Chondrocyte (in vitro differentiated cells): ENCODE results near the gene SPTSSB. TPM values are rescaled to one million over a fixed set of nuclear protein-coding genes. Genes with fewer than 3 reads are reported as not detected.

ENCODE experiments used
- DNase-seq: peaks from one replicate; pipeline ENCODE4 v3.0.0; 2021; ENCODE audit warnings: mixed read lengths, low spot score
- H3K27ac Mint-ChIP-seq: one replicate; pipeline ENCODE4 v1.8.0; 2021; ENCODE audit warnings: mild to moderate bottlenecking, moderate library complexity, mixed read lengths; ENCODE audit not compliant: unreplicated experiment
- H3K27me3 Mint-ChIP-seq: 2 replicates; pipeline ENCODE4 v1.8.0; 2021; ENCODE audit warnings: low read depth, mixed read lengths
- H3K36me3 Mint-ChIP-seq: 2 replicates; pipeline ENCODE4 v1.8.0; 2021; ENCODE audit warnings: low read depth, mixed read lengths
- H3K4me1 Mint-ChIP-seq: 2 replicates; pipeline ENCODE4 v1.8.0; 2021; ENCODE audit warnings: low read depth, mild to moderate bottlenecking, mixed read lengths
- H3K4me3 Mint-ChIP-seq: one replicate; pipeline ENCODE4 v1.8.0; 2021; ENCODE audit warnings: mild to moderate bottlenecking, moderate library complexity, mixed read lengths; ENCODE audit not compliant: unreplicated experiment
- H3K9me3 Mint-ChIP-seq: 2 replicates; pipeline ENCODE4 v1.8.0; 2021; ENCODE audit warnings: low read depth, mixed read lengths
- total RNA-seq: library from RNA; stranded (reverse); gene quantifications from 3 replicates; pipeline ENCODE4 v1.2.1, GENCODE V29; 2021
- TF ChIP-seq, protein P1 (sequence below): fragments of 200-600 bp; sonication (generic); IDR thresholded peaks from 2 replicates; pipeline ENCODE4 v1.5.0; 2021; ENCODE audit warnings: antibody characterized with exemption, mild to moderate bottlenecking, moderate library complexity

Gene SPTSSB
- total RNA-seq, 1 donor from 2014 or later, result not detected

DNA sequence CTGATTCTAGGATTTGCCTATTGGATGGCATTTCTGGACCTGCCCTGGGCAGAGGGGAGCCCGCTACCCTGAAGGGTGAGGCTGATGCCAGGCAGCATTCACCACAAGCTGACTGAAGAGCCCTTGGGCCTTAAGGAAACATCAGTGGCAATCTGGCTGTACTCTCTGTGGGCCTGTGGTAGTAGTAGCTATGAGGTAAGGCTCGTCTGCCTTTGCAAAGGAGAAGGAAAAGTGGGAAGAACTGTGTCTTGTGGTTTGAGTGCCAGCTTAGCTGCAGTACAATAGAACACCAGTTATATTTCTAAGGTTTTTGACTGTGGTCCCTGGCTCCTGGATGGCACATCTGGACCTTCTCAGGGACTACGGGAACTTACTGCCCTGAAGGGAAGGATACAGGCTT lies 51.5 kb downstream of the SPTSSB start:
- Mint-ChIP-seq H3K27ac (no peak overlapping the region), H3K36me3 (no peaks in the 10 kb centered on the region), H3K4me3 (no peak overlapping the region)

DNA sequence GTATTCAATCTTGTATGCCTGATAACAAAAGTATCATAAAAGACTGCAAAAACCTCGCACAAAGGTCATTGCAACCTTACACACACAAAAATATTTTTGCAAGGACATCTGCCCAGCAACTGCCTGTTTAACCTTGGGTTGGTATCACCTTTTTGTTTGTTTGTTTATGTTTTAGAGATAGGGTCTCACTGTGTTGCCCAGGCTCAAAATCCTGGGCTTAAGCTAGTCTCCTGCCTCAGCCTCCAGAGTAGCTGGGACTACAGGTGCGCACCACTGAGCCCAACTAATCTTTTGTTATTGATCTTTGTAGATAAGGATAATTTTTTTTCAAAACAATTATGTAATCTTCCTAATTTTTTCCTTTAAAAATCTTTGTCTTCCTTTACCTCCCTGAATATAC lies 54.2 kb downstream of the SPTSSB start:
- peaks cover 20% of the 10 kb centered on the region for H3K9me3 Mint-ChIP-seq
- H3K36me3 Mint-ChIP-seq, result peaks cover 3% of the 10 kb centered on the region
- peaks cover 15% of the 10 kb centered on the region for H3K27me3 Mint-ChIP-seq
- H3K4me3 Mint-ChIP-seq, result no peak overlapping the region
- no peak for DNase-seq
- no peaks in the 10 kb centered on the region for H3K4me1 Mint-ChIP-seq
- TF ChIP-seq, protein P1, sequence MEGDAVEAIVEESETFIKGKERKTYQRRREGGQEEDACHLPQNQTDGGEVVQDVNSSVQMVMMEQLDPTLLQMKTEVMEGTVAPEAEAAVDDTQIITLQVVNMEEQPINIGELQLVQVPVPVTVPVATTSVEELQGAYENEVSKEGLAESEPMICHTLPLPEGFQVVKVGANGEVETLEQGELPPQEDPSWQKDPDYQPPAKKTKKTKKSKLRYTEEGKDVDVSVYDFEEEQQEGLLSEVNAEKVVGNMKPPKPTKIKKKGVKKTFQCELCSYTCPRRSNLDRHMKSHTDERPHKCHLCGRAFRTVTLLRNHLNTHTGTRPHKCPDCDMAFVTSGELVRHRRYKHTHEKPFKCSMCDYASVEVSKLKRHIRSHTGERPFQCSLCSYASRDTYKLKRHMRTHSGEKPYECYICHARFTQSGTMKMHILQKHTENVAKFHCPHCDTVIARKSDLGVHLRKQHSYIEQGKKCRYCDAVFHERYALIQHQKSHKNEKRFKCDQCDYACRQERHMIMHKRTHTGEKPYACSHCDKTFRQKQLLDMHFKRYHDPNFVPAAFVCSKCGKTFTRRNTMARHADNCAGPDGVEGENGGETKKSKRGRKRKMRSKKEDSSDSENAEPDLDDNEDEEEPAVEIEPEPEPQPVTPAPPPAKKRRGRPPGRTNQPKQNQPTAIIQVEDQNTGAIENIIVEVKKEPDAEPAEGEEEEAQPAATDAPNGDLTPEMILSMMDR, result no peak
- no peak overlapping the region for H3K27ac Mint-ChIP-seq

More for the DNA sequence above, 51.5 kb downstream of the SPTSSB start:
- no peak for DNase-seq
- Mint-ChIP-seq H3K9me3 (peaks cover 17% of the 10 kb centered on the region), H3K27me3 (peaks cover 22% of the 10 kb centered on the region), H3K4me1 (no peaks in the 10 kb centered on the region)
- TF ChIP-seq, protein P1, result no peak

DNA sequence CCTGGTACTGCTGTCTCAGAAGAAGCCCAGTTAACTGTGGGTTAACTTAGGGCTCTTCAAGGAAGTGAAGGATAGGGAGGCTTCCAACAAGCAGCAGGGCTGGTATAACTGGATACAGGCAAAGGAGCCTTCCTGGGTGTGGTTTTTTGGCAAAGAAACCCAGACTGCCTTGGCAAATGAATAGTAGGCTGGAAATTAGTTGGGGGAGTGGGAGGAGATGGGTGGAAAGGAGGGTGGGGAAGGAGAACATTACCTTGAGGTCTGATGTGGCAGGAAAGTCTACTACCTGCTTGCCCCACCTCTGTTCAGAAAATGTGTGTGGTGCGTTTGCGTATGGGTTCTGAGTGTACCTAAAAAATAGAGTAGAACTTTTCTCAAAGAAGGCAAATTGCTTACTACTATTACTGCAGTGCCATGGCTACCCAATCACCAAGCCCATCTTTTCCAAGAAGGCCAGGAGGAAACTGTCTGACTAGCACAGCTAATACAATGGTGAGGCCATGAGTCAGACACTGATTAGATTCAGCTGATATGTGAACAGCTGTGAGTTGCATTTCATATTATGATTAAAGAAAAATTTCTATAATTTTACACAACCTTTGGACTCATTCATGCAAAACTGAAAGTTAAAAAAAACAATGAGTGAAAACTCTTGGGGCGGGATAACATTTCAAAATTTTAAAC lies 55.2 kb downstream of the SPTSSB start:
- H3K9me3 Mint-ChIP-seq, result peaks cover 14% of the 10 kb centered on the region
- no peak for DNase-seq
- no peak overlapping the region for H3K27ac Mint-ChIP-seq
- TF ChIP-seq, protein P1, result no peak
- no peaks in the 10 kb centered on the region for H3K4me1 Mint-ChIP-seq
- H3K4me3 Mint-ChIP-seq, result no peak overlapping the region
- peaks cover 6% of the 10 kb centered on the region for H3K36me3 Mint-ChIP-seq
- H3K27me3 Mint-ChIP-seq, result peaks cover 8% of the 10 kb centered on the region

DNA sequence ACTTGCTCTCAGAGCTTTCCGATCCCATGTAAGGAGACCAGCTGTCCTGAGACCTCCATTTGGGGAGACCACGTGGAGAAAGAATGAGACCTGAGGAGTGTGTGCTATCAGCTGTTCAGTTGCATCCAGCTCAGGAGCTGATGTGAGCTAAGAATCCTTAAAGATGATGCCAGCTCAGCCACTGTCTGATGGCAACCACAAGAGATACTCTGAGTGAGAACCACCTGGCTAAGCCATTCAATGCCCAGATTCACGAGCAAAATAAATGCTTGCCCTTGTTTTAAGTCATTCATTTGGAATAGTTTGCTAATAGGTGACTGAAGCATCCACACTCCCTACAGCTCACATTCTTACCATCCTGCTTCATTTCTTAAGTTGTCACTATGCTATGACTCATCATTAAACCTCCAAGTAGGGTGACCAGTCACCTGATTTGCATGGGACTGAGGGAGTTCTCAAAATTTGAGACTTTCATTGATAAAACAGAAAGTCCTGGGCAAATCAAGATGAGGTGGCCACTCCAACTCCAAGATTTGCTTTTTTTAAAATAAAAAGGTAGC lies 56.4 kb downstream of the SPTSSB start:
- Mint-ChIP-seq H3K36me3 (peaks cover 7% of the 10 kb centered on the region), H3K9me3 (peaks cover 8% of the 10 kb centered on the region), H3K4me1 (no peaks in the 10 kb centered on the region), H3K27me3 (peaks cover 2% of the 10 kb centered on the region), H3K4me3 (no peak overlapping the region), H3K27ac (no peak overlapping the region)
- TF ChIP-seq, protein P1, result no peak
- no peak for DNase-seq

DNA sequence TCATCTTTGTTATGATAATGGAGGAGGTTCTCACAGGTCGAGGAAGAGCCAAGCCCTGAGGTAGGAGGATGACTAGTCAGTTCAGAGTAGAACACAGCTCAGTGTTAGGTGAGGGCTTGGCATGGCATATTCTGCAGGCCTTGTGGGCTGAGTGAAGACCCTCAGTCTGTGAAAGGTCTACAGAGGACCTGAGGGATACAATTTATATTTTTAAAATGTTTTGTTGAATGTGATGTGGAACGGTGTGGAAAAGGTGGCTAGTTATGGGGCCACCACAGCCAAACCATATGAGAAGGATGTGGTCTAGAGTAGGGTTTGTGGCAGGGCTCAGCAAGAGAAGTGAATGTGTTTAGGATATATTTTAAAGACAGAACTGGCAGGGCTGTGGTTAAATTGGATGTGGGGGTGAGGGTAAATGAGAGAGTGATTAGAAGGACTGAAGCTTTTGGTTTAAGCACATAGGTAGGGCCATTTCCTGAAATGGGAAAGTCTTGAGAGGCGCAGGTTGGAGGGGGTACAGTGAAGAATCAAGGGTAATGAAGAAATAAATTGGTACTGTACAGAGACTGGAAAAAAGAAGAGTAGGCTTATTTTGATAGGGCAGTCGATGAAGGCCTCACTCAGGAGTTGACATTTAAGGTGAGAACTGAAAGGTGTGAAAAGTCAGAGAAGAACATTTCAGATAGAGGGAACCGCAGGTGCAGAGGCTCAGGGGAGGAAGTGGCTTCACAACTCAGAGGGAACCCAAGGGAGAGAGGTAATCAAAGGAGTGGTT lies 60.5 kb downstream of the SPTSSB start:
- DNase-seq, result no peak
- H3K27me3 Mint-ChIP-seq, result peaks cover 2% of the 10 kb centered on the region
- H3K36me3 Mint-ChIP-seq, result peaks cover 9% of the 10 kb centered on the region
- peaks cover 22% of the 10 kb centered on the region for H3K9me3 Mint-ChIP-seq
- H3K27ac Mint-ChIP-seq, result no peak overlapping the region
- no peaks in the 10 kb centered on the region for H3K4me1 Mint-ChIP-seq
- no peak overlapping the region for H3K4me3 Mint-ChIP-seq
- TF ChIP-seq, protein P1, result no peak
